MCF 10A (cell line): ENCODE measurements around the gene NOTO. TPM values are rescaled to one million over a fixed set of nuclear protein-coding genes. Genes with fewer than 3 reads are reported as not detected.
"Not testable (repeated sequence)": the region's sequence is repeated elsewhere in the genome, so short reads cannot be mapped to it uniquely, and the experiment has no call there.

Source experiments
- BruUV-seq: library from RNA; stranded (reverse); fragments of 400-500 nt; replicated peaks from 2 replicates; lab custom pipeline; 2021; lab: Mats Ljungman, UMichigan
- CTCF ChIA-PET: fragments of 300-600 bp; sonication (Branson Sonifier 250); formaldehyde crosslinking; extraction: SDS; loops from one replicate; lab custom pipeline; 2021; ENCODE audit warnings: antibody characterized with exemption, inconsistent platforms; lab: Yijun Ruan, JAX
- POLR2A ChIA-PET: fragments of 300-600, 350-650 bp; sonication (Branson Sonifier 250); formaldehyde crosslinking; extraction: SDS; loops from one replicate; lab custom pipeline; 2020; ENCODE audit warnings: antibody characterized with exemption, inconsistent platforms; lab: Yijun Ruan, JAX
- DNase-seq: peaks from one replicate; pipeline ENCODE4 v3.0.0-alpha.2; 2018; ENCODE audit not compliant: unreplicated experiment
- H3K27ac Mint-ChIP-seq: one replicate; pipeline ENCODE4 v1.8.0; 2022; ENCODE audit warnings: mild to moderate bottlenecking, low read depth, mixed read lengths; ENCODE audit not compliant: unreplicated experiment
- H3K27me3 Mint-ChIP-seq: one replicate; pipeline ENCODE4 v1.8.0; 2022; ENCODE audit warnings: mixed read lengths; ENCODE audit not compliant: insufficient read depth, unreplicated experiment
- H3K36me3 Mint-ChIP-seq: one replicate; pipeline ENCODE4 v1.8.0; 2022; ENCODE audit warnings: mild to moderate bottlenecking, moderate library complexity, mixed read lengths; ENCODE audit not compliant: insufficient read depth, unreplicated experiment
- H3K4me1 Mint-ChIP-seq: one replicate; pipeline ENCODE4 v1.8.0; 2022; ENCODE audit warnings: mixed read lengths; ENCODE audit not compliant: insufficient read depth, unreplicated experiment
- H3K4me3 Mint-ChIP-seq: one replicate; pipeline ENCODE4 v1.8.0; 2022; ENCODE audit warnings: mild to moderate bottlenecking, moderate library complexity, mixed read lengths; ENCODE audit not compliant: unreplicated experiment
- H3K9me3 Mint-ChIP-seq: one replicate; pipeline ENCODE4 v1.8.0; 2022; ENCODE audit warnings: mixed read lengths; ENCODE audit not compliant: unreplicated experiment
- CTCF ChIP-seq: fragments of 200-600 bp; IDR thresholded peaks from one replicate; pipeline ENCODE4 v1.8.0; 2022; ENCODE audit warnings: antibody characterized with exemption, mild to moderate bottlenecking; ENCODE audit not compliant: unreplicated experiment
- intact Hi-C: fragments of 100-400 bp; cut with micrococcal nuclease; formaldehyde crosslinking; loops from 2 replicates; pipeline ENCODE4 v1.14.1; 2022
- total RNA-seq: library from RNA; stranded (reverse); gene quantifications from 2 replicates; pipeline ENCODE4 v1.2.3, GENCODE V29; 2022

The NOTO gene
- total RNA-seq, 1 experiment from 2014 or later, result not detected

- Mint-ChIP-seq H3K27me3 (peaks cover 52% of the 10 kb centered on the region), H3K4me3 (peak overlapping the region; percentile 86), H3K4me1 (peaks cover 9% of the 10 kb centered on the region), H3K27ac (no peak overlapping the region), H3K9me3 (no peaks in the 10 kb centered on the region), H3K36me3 (no peaks in the 10 kb centered on the region)
- POLR2A ChIA-PET, result interaction anchor here (0.6 to 1.5 kb wide), 8 partner anchors 10 to 125 kb away, joined by 3 to 9 read pairs (median 3); no protein-coding TSS in a partner anchor
- DNase-seq, result peak; percentile 12
- CTCF ChIA-PET, result interaction anchor here (0.6 to 3.9 kb wide), 52 partner anchors 8 to 1126 kb away, joined by 3 to 43 read pairs (median 5); partner anchors contain the start of genes RAB11FIP5 and SMYD5
- BruUV-seq, result no TSS peak
- intact Hi-C loops, result loop anchor here (1.0 to 10.0 kb wide), 6 partner anchors 35 to 403 kb away; no protein-coding TSS in a partner anchor
- TF ChIP-seq CTCF, result no peak
These were observed 24.6 kb upstream of the NOTO start for GRCh38 chr2:73177645-73178255.

- ChIA-PET CTCF (interaction anchor here (1.7 kb wide), 1 partner anchor 9 kb away, joined by 10 read pairs; no protein-coding TSS in a partner anchor), POLR2A (interaction anchor here (0.6 kb wide), 1 partner anchor 13 kb away, joined by 3 read pairs; no protein-coding TSS in a partner anchor)
- no TSS peak for BruUV-seq
- H3K9me3 Mint-ChIP-seq, result no peaks in the 10 kb centered on the region
- peaks cover 6% of the 10 kb centered on the region for H3K36me3 Mint-ChIP-seq
- intact Hi-C loops, result no loop called here
- no peaks in the 10 kb centered on the region for H3K4me1 Mint-ChIP-seq
- H3K27ac Mint-ChIP-seq, result no peak overlapping the region
- peaks cover 48% of the 10 kb centered on the region for H3K27me3 Mint-ChIP-seq
- no peak for TF ChIP-seq CTCF
- no peak for DNase-seq
- no peak overlapping the region for H3K4me3 Mint-ChIP-seq
These were observed 16.4 kb upstream of the NOTO start for GRCh38 chr2:73185965-73186364.

GRCh38 chr2:73187549-73187948, 14.8 kb upstream of the NOTO start:
- H3K27me3 Mint-ChIP-seq, result peaks cover 54% of the 10 kb centered on the region
- no peaks in the 10 kb centered on the region for H3K9me3 Mint-ChIP-seq
- no peak overlapping the region for H3K4me3 Mint-ChIP-seq
- TF ChIP-seq CTCF, result no peak
- intact Hi-C loops, result no loop called here
- ChIA-PET POLR2A (interaction anchor here (0.5 to 1.1 kb wide), 2 partner anchors 10 to 28 kb away, joined by 3 read pairs; no protein-coding TSS in a partner anchor), CTCF (interaction anchor here (1.1 to 3.1 kb wide), 4 partner anchors 10 to 214 kb away, joined by 3 to 25 read pairs (median 7); no protein-coding TSS in a partner anchor)
- H3K27ac Mint-ChIP-seq, result no peak overlapping the region
- H3K36me3 Mint-ChIP-seq, result peaks cover 6% of the 10 kb centered on the region
- no TSS peak for BruUV-seq
- no peaks in the 10 kb centered on the region for H3K4me1 Mint-ChIP-seq
- DNase-seq, result no peak

- no peaks in the 10 kb centered on the region for H3K4me1 Mint-ChIP-seq
- no TSS peak for BruUV-seq
- no peaks in the 10 kb centered on the region for H3K27me3 Mint-ChIP-seq
- no peak for TF ChIP-seq CTCF
- H3K36me3 Mint-ChIP-seq, result no peaks in the 10 kb centered on the region
- ChIA-PET CTCF (interaction anchor here (3.2 kb wide), 1 partner anchor 15 kb away, joined by 14 read pairs; no protein-coding TSS in a partner anchor), POLR2A (no interaction called here)
- no peak for DNase-seq
- no peak overlapping the region for H3K27ac Mint-ChIP-seq
- no peak overlapping the region for H3K4me3 Mint-ChIP-seq
- intact Hi-C loops, result no loop called here
- no peaks in the 10 kb centered on the region for H3K9me3 Mint-ChIP-seq
These were observed 4.8 kb upstream of the NOTO start for GRCh38 chr2:73197579-73197978.

GRCh38 chr2:73200281-73200680, 2.1 kb upstream of the NOTO start:
- intact Hi-C loops, DNase-seq, H3K27ac Mint-ChIP-seq, H3K9me3 Mint-ChIP-seq, H3K27me3 Mint-ChIP-seq, BruUV-seq, H3K4me1 Mint-ChIP-seq, H3K4me3 Mint-ChIP-seq, H3K36me3 Mint-ChIP-seq: not testable (repeated sequence)
- ChIA-PET CTCF (interaction anchor here (0.7 to 2.5 kb wide), 2 partner anchors 13 to 49 kb away, joined by 3 to 14 read pairs; partner anchors contain the start of gene SMYD5), POLR2A (interaction anchor here (1.1 kb wide), 1 partner anchor 44 kb away, joined by 3 read pairs; no protein-coding TSS in a partner anchor)
